Smooth muscle cell of the brain vasculature (primary cell): ENCODE measurements around the gene SETSIP.
"Not testable (repeated sequence)": the region's sequence is repeated elsewhere in the genome, so short reads cannot be mapped to it uniquely, and the experiment has no call there.

Source experiments
- DNase-seq: peaks from one replicate; pipeline ENCODE4 v3.0.0-alpha.2; 2012; ENCODE audit warnings: low read depth, low spot score

The SETSIP gene, protein sequence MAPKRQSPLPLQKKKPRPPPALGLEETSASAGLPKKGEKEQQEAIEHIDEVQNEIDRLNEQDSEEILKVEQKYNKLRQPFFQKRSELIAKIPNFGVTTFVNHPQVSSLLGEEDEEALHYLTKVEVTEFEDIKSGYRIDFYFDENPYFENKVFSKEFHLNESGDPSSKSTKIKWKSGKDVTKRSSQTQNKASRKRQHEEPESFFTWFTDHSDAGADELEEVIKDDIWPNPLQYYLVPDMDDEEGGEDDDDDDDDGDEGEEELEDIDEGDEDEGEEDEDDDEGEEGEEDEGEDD

DNA sequence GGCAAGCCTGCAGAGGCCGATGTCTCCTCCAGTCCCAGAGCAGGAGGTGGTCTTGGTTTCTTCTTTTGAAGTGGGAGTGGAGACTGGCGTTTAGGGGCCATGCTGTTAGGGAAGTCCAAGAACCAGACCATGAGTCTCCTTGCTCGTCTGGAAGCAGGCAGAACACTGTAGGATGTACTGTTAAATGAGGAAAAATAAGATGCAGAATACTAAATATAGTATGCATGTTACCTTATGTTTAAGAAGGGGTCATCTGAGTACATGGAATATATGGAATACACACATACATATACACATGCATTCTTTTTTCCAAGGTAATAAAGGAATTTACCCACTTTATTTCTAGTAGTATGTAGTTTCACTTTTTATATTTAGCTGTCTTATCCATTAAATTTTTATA is at the start of gene SETSIP:
Gene SETSIP, minus strand, starts transcription at position 101 of the 400 bp plus-strand sequence. Its CDS starts 0 bp downstream, at position 101.
- no peak for DNase-seq

DNA sequence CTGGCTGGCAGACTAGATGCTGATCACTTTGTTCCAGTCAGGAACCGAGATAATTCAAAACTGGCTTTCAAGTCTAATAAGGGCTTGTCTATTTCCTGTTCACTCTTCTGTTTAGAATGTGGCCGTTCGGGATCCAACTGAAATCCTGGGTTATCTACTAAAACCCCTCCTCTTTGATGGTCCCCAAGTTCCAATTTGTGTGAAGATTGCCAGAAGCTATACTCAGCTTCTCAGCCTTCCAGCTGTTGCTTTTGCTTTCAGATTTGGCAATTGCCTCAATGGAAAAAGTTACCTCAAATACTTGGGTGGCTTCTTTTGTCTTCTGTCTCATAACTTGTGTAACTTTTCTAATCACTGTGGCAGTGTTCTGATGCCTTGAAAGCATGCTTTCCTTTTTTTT is 48.7 kb upstream of the SETSIP start:
- no peak for DNase-seq

DNA sequence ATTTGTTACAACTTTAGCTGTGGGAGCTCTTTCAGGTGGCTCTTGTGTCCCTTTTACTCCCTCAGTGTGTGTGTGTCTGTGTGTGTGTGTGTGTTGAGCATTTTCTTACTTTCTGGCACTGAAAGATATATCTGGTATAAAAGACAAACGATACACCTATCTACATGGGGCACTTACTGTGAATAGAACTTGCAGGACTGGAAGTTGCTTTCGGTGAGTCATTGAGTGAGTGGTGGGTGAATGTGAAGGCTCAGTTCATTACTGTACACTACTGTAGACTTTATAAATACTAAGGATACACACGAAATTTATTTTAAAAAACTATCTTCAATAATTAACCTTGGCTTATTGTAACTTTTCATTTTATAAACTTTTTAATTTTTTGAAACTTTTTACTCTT is 43.6 kb upstream of the SETSIP start:
- no peak for DNase-seq

DNA sequence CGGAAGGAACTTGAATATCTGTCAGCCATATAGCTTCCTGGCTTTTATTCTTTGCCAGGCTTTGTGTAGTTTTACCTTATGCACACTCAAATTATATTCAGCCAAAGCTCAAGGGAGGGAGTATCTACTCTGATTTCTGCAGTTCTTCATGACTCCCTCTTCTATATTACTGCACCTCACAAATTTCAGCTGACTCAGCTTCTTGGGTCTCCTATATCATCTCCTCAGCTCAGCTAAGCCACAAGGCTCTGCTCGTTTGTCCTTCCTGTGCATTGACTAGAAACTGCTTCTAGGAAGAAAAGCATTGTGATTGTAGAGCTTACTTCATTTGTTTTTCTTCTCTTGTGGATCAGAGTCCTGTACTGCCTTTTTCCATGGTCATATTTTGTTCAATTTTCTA is 42.3 kb upstream of the SETSIP start:
- no peak for DNase-seq

DNA sequence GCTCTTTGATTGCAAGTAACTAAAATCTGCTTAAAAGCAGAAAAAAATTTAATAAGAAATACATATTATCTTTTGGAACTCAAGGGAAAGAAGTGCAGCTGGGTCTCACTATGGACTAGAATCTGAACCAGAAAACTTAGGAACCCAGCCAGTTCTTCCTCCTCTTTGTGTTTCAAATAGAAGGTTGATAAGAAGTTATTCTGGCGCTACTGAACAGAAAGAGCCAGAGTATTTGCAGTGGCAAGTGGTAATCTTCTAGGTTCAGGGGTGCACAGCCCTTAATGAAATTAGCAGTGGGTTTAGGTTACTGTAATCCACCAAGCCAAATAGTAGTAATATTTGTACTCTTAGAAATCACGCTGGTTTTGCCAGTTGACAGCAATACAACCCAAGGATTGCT is 33.4 kb upstream of the SETSIP start:
- no peak for DNase-seq

DNA sequence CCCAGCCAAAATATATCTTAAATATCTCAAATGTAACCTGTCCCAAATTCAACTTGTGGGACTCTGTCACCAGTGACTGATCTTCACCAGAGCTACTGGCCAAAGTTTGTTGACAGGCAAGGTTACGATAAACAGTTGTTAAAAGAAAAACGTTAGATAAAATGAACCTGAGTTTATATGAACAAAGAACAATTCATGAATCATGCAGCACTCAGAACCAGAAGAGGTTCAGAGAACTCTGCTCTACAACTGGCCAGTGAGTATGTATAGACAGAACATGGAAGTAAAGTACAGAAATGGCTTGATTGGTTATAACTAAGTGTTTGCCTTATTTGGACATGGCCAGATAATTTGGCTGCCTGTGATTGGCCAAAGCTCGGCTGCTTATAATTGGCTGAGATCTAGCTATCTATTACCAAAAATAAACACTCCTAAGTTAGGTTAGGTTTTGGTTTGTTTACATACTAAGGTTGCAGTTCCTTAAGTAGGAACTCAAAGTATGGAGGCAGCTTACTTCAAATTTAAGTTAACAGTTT is 30.4 kb upstream of the SETSIP start:
- no peak for DNase-seq

DNA sequence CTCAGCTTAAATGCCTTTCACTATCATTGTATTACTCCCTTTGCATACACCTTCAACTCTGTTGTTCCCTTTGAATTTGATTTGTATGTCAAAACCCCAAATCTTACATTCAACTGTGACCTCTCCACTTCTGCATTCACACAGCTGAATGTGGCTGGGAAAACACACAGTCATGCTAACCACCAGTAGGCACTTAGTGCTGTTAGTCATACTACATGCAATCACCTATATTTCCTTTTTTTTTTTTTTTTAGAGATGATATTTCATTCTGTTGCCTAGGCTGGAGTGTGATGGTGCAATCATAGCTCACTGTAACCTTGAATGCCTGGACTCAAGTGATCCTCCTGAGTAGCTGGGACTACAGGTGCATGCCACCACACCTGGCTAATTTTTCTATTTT is 21.1 kb upstream of the SETSIP start:
- no peak for DNase-seq

DNA sequence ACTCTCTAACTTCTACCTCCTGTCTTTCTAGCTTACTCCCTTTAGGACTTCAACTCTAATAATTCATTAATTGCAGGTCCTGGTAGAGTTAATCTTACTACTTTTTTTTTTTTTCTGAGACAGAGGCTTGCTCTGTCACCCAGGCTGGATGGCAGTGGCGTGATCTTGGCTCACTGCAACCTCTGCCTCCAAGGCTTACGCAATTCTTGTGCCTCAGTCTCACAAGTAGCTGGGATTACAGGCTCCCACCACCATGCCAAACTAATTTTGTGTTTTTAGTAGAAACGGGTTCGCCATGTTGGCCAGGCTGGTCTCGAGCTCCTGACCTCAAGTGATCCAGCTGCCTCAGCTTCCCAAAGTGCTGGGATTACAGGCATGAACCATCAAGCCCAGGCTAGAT is 20.7 kb upstream of the SETSIP start:
- DNase-seq, result no peak

DNA sequence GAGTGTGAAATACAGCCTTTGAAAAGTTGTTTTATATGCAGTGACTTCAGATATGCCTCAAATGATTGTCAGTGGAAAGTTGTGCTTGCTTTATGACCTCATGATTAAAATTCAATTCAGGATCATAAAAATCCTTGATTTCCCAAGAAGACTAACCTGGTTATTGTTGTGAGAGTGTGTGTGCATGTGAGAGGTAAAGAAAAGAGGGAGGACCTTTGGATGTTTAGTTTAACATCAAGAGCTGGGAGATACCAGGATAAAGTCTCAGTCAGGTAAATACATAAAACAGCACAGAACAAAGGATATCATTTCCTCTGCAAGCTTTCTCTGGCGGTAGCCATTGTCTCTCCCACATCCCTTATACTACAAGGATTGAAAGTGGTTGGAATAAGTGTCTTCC is 19.4 kb upstream of the SETSIP start:
- DNase-seq, result no peak

DNA sequence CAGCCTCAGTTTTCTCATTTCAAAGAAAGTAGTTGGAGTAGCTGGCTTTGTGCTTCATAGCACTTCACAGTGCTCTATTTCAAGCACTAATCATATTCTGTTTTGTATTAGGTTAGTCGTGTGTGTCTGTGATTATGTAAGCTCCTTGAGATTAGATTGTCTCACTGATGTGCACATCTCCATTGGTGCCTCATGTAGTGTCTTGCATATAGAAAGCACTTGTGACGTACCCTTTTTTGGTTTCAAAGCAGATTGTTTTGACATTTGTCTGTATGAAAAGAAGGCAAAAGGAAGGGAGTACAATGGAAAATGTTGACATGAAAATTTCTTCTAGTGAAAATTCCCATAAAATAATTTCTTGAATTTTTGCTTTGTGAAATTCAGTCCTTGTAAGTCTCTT is 18.9 kb upstream of the SETSIP start:
- DNase-seq, result no peak

DNA sequence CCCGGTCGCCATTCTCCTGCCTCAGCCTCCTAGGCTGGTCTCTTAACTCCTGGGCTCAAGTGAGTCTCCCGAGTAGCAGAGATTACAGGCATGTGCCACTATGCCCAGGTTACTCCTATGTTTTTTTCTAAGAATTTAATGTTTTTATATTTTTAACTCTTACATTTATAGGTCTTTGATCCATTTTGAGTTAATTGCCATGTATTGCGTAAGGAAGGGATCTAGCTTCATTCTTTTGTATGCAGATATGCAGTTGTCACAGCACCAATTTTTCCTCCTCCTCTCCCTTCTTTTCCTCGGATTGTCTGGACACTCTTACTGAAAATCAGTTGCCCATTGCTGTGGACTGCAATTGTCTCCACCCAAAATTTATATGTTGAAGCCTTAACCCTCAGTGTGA is 16.4 kb upstream of the SETSIP start:
- no peak for DNase-seq

DNA sequence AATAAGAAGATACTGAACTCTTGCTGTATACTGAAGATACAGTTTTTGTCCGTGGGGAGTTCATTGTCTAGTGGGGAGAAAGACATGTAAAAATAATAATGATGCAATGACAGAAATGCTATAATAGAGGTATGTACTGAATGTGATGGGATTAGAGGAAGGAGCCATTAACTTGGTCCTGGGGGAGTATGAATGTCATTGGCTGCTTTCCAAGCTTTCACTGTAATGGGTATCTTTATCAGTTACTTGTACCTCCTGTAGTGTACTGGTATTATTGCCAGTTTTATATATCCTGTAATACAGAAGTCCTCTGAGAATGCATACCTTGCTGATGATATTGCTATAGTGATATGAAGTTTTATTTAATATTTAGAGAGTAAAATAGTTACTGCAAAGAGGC is 12.3 kb upstream of the SETSIP start:
- DNase-seq, result no peak

DNA sequence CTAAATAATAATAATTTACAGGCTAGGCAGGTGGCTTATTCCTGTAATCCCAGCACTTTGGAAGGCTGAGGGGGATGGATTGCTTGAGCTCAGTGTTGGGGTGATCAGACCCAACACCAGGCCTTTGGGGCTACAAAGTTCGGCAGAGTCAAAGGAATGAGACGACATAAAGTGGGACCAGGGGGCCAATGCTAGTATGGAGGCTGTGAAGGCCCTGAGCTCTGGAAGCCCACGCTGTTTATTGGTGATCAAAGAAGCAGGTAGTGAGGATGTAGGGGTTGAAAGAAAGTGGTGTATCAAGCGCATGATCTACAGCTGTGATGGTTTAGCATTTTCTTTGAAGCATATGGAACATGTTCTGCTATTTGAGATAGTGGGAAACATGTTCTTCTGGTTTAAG is 10.5 kb upstream of the SETSIP start:
- no peak for DNase-seq

DNA sequence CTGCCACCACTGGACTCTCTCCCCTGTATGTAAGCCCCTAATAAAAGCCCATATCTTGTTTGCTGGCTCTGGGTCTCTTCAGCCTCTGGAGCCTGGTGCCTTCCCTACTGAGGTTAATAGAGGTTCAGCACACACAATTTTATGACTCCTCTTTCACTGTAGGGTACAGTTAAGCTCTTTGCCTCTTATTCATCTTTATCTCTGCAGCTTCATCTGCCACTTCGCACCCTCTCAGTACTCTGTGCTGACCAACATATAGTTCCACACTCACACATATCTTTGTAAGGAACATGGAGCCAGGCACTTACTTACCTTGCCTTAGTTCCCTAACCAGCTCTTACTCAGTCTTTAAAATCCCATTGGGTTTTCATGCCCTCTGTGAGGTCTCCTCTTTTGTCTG is 9.4 kb upstream of the SETSIP start:
- no peak for DNase-seq

DNA sequence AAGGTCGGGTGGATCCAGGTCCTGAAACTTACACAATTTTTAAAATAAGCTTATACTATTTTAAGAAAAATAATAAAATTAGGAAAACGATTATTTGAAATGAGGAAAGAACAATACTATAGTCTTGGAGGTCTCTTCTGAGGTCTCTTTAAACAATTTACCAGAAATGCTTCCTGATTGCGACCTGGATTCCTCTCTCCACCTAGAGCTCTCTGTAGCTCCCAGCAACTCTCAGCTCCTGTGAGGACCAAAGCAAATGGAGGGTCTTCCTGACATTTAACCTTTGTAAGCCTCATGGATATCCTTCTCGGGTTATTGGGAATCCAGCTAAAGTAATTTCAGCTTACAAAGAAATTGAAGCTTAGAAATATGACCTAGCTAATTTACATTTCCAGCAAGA is 5.8 kb upstream of the SETSIP start:
- DNase-seq, result no peak

DNA sequence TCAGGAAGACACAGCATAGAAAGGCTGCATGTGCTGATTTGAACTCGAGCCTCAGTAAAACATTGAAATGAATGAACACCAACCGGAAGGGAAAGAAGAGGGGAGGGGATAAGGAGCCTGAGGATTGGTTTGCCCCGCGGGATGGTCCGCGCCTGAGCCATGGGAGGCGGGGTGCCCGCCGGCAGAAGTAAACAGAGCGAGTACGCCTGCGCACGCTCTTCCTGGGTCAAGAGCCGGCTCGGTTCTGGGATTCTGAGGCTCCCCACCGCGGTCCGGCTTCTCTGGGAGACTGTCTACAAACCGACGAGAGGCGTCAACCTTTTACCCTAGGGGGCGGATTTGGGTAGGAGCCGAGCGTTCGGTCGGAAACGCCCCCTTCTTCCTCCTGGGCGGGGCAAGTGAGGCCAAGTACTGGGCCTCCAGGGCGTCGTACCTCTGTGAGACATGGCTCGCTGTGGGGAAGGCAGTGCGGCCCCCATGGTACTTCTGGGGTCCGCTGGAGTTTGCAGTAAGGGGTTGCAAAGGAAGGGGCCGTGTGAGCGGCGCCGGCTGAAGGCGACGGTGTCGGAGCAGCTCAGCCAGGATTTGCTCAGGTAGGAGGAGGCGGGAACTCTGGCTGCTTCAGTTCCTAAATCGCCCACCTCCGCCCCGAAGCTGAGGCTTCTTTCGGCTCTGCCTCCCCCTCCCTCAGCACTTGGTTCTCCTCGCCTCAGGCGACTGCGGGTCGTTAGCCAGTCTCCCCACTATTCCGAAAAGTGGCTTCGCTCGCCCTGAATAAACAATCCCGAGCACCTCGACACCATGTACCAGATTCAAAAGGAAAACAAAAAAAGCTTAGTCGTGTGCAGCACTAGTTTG is 5.1 kb upstream of the SETSIP start, which contains the start of gene BTBD8:
Gene BTBD8, plus strand, starts transcription at position 218 of the 858 bp plus-strand sequence. Its CDS starts 227 bp downstream, at position 445.
- DNase-seq, result peak; percentile 49

DNA sequence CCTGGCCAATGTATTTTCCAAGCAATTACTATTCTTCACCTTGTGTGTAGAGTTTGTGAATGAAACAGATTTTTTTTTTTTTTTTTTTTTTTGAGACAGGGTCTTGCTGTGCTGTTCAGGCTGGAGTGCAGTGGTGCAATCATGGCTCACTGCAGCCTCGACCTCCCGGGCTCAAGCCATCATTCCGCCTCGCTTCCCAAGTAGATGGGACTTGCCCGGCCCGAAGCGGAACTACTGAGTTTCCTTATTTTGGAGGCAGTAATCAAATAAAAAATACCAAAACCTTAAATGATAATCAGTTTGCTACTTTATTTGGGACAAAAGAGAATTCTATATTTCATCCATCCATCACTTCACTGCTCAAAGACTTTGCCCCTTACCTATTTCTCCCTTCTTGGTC is 4.2 kb upstream of the SETSIP start:
- DNase-seq, result no peak

DNA sequence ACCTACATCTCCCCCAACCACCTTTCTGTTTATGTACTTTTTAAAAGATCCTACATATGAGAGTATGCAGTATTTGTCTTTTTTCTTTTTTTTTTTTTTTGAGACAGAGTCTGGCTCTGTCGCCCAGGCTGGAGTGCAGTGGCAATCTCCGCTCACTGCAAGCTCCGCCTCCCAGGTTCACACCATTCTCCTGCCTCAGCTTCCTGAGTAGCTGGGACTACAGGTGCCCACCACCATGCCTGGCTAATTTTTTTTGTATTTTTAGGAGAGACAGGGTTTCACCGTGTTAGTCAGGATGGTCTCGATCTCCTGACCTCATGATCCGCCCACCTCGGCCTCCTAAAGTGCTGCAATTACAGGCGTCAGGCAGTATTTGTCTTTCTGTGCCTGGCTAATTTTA is 2.9 kb upstream of the SETSIP start:
- not testable (repeated sequence) for DNase-seq

DNA sequence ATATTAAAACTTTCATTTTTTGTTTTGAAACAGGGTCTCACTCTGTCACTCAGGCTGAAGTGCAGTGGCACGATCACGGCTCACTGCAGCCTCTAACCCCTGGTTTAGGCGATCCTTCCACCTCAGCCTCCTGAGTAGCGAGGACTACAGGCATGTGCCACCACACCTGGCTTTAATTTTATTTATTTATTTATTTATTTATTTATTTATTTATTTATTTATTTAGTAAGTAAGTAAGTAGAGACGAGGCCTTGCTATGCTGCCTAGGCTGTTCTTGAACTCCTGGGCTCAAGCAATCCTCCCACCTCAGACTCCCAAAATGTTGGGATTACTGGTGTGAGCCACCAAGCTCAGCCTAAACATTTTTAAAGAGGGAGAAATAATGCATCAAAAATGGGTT is 1.2 kb upstream of the SETSIP start:
- DNase-seq, result no peak

DNA sequence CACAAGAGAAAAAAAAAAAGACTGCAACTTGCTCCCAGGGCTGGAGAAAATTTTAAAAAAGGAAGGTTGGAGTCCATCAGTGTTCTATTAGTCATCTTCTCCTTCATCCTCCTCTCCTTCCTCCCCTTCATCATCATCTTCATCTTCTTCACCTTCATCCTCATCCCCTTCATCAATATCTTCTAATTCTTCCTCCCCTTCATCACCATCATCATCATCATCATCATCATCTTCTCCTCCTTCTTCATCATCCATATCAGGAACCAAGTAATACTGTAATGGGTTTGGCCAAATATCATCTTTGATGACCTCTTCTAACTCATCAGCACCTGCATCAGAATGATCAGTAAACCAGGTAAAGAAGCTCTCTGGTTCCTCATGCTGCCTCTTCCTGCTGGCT is 765 bp downstream of the SETSIP start:
- not testable (repeated sequence) for DNase-seq

DNA sequence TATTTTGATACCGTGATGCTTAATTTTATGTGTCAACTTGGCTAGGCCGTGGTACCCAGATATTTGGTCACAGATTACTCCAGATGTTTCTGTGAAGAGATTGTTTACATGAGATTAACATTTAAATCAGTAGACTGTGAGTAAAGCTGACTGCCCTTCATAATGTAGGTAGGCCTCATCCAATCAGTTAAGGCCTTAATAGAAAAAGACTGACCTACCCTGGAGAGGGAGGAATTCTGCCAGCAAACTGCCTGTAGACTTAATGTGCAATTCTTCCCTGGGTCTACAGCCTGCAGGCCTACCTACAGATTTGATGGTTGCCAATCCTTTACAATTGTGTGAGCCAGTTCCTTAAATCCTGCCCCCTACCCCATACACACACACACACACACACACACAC is 4.3 kb downstream of the SETSIP start:
- no peak for DNase-seq

DNA sequence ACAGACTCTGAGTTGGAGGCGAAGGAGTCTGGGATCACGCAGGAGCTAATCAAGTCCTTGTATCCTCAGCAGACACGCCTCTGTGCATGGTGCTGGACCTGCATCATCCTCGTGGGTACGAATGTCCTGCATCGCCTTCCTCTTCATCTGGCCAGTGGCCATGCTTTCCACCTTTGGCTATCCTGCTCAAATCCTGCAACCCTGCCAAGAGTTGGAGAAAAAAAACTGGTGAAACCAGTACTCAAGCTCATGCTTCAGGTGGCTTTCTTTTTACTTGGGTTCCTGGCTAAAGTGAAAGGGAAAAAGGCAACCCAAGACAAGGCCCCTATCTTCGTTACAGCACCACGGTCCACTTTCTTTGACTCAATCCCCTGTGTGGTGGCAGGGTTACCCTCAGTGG is 8.9 kb downstream of the SETSIP start:
- DNase-seq, result no peak

DNA sequence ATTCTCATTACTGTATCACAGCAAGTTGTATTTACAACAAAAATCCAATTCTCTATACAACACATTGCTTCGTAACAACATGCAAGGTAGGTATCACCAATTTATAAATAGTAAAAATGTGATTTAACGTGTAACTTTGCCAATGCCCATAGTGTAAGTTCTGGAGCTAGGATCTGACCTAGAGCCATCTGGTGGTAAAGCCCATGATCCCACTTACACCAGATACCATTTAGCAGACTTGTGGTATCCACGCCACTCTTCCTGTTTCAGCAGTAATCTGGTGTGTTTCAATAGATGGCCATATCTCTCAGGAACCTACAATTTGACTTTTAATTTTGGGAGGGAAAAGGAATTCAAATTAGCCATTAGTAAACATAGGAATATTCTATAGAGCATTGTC is 10.2 kb downstream of the SETSIP start:
- no peak for DNase-seq
